CD4-positive, alpha-beta T cell (primary cell): ENCODE measurements around the gene AGRN. TPM values are rescaled to one million over a fixed set of nuclear protein-coding genes. Genes with fewer than 3 reads are reported as not detected.

Experiments used
- ATAC-seq: fragments of 200-7000 bp; cut with Tn5 transposase; one replicate; pipeline ENCODE4 v1.10.0; 2022; ENCODE audit warnings: mild to moderate bottlenecking; ENCODE audit not compliant: poor library complexity
- CTCF ChIA-PET: fragments of 350-600 bp; sonication (Branson Sonifier 250); formaldehyde crosslinking; loops from one replicate; lab custom pipeline; 2021; ENCODE audit warnings: antibody characterized with exemption, inconsistent platforms; lab: Charles Lee
- POLR2A ChIA-PET: fragments of 350-600 bp; sonication (Branson Sonifier 250); formaldehyde crosslinking; loops from one replicate; lab custom pipeline; 2021; ENCODE audit warnings: antibody characterized with exemption, inconsistent platforms; lab: Charles Lee
- DNase-seq, 14 experiments: peaks; one replicate each; pipeline ENCODE4 v3.0.0-alpha.2; 2013 to 2020; ENCODE audit warnings: mixed read lengths in 2 of 14
- H3K27ac ChIP-seq, 2 donors: one replicate each; pipeline versions ENCODE4 v1.5.1 to v1.7.0; 2013; ENCODE audit warnings: low read length in 2 of 2, low read depth in 1 of 2, mild to moderate bottlenecking in 1 of 2
- H3K27me3 ChIP-seq, 2 experiments: 1 replicate in 1 of 2; 2 replicates in 1 of 2; pipeline versions ENCODE4 v1.6.1 to v1.7.0; 2013; ENCODE audit warnings: low read length in 2 of 2, control low read depth in 1 of 2, mild to moderate bottlenecking in 1 of 2, moderate library complexity in 1 of 2; ENCODE audit not compliant: insufficient read depth in 2 of 2, control insufficient read depth in 1 of 2
- H3K36me3 ChIP-seq: one replicate; pipeline ENCODE4 v1.6.1; 2013; ENCODE audit warnings: low read length, control low read depth; ENCODE audit not compliant: insufficient read depth
- H3K4me1 ChIP-seq: one replicate; pipeline ENCODE4 v1.6.1; 2013; ENCODE audit warnings: low read length, control low read depth; ENCODE audit not compliant: insufficient read depth
- H3K4me3 ChIP-seq: one replicate; pipeline ENCODE4 v1.5.1; 2013; ENCODE audit warnings: mild to moderate bottlenecking, low read length, moderate library complexity
- H3K9me3 ChIP-seq, 2 experiments: 1 replicate in 1 of 2; 2 replicates in 1 of 2; pipeline versions ENCODE4 v1.6.1 to v1.7.0; 2013; ENCODE audit warnings: low read length in 2 of 2, mild to moderate bottlenecking in 2 of 2, control low read depth in 1 of 2, moderate library complexity in 1 of 2; ENCODE audit not compliant: control insufficient read depth in 1 of 2, insufficient read depth in 1 of 2
- H3K27ac Mint-ChIP-seq: one replicate; pipeline ENCODE4 v1.8.0; 2020; ENCODE audit warnings: mixed read lengths
- H3K27me3 Mint-ChIP-seq: one replicate; pipeline ENCODE4 v1.8.0; 2021; ENCODE audit warnings: mixed read lengths
- H3K36me3 Mint-ChIP-seq: one replicate; pipeline ENCODE4 v1.8.0; 2021; ENCODE audit warnings: low read depth, mixed read lengths
- H3K4me1 Mint-ChIP-seq: one replicate; pipeline ENCODE4 v1.8.0; 2021; ENCODE audit warnings: low read depth, mixed read lengths
- H3K4me3 Mint-ChIP-seq: one replicate; pipeline ENCODE4 v1.8.0; 2020; ENCODE audit warnings: mild to moderate bottlenecking, mixed read lengths
- H3K9me3 Mint-ChIP-seq: one replicate; pipeline ENCODE4 v1.8.0; 2020; ENCODE audit warnings: mixed read lengths
- intact Hi-C, 2 experiments: fragments of 100-400 bp; cut with DNase I in 1 of 2; cut with micrococcal nuclease in 1 of 2; formaldehyde crosslinking; loops; one replicate each; pipeline versions ENCODE4 v1.15.1 to v1.9.0; 2023 to 2025; cut with DNase I, micrococcal nuclease
- total RNA-seq, 174 experiments: library from RNA in 2 of 174; stranded (reverse) in 2 of 174; gene quantifications; one replicate each; pipeline ENCODE4 v1.2.3 and lab custom pipeline; 2021 to 2026
- TF ChIP-seq, protein P1 (sequence below): fragments of 200-600 bp; IDR thresholded peaks from one replicate; pipeline ENCODE4 v1.8.0; 2022; ENCODE audit warnings: antibody characterized with exemption, mild to moderate bottlenecking

AGRN gene
- total RNA-seq, 2 experiments from 2014 or later: 1.5 to 2.0 TPM

DNA sequence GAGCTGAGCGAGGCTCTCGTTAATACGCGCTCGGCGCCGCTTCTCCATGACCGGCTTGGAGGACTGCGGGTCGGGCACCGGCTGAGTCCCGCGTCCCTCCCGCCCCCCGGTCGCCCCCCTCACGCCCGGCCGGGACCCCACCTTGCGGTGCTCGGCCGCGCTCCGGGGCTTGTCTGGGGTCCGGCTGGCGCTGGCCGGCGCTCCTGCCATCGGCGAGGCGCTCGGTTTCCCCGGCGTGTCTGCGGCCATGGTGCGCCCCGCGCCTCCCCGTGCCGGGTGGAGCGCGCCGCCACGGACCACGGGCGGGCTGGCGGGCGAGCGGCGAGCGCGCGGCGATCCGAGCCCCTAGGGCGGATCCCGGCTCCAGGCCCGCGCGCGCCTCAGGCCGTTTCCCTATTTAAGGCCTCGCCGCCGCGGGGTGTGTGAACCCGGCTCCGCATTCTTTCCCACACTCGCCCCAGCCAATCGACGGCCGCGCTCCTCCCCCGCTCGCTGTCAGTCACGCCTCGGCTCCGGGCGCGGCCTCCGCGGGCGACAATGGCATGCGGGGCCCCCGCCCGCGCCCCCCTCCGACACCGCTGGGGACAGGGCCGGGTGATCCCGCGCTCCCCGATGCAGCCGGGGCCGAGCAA, 20.1 kb upstream of the AGRN start, which contains the start of gene HES4:
Gene HES4 (minus strand): TSS at position 373 of the 632 bp plus-strand sequence. CDS start 124 bp downstream, at position 249.
- peaks cover 50% of the 10 kb centered on the region for H3K4me1 ChIP-seq
- intact Hi-C loops: no loop called here
- peak within 1 kb of the TSS; percentile 47 for H3K4me3 ChIP-seq
- CTCF ChIA-PET: interaction anchor here (1.1 kb wide), 1 partner anchor 19 kb away, joined by 3 read pairs; no protein-coding TSS in a partner anchor
- POLR2A ChIA-PET: interaction anchor here (1.8 kb wide), 1 partner anchor 14 kb away, joined by 6 read pairs; the partner anchor contains the start of gene ISG15
- peak within 1 kb of the TSS; percentile 94 for H3K27ac Mint-ChIP-seq
- peak within 1 kb of the TSS; percentile 87 for H3K4me3 Mint-ChIP-seq
- DNase-seq (peak in 12 of 14 experiments; percentile 35 to 84 (median 61)), ATAC-seq (peak; percentile 60)
- H3K27me3 ChIP-seq: peaks cover 54 to 64% of the 10 kb centered on the region in 2 experiments
- peaks cover 4% of the 10 kb centered on the region for H3K36me3 Mint-ChIP-seq
- TF ChIP-seq, protein P1, sequence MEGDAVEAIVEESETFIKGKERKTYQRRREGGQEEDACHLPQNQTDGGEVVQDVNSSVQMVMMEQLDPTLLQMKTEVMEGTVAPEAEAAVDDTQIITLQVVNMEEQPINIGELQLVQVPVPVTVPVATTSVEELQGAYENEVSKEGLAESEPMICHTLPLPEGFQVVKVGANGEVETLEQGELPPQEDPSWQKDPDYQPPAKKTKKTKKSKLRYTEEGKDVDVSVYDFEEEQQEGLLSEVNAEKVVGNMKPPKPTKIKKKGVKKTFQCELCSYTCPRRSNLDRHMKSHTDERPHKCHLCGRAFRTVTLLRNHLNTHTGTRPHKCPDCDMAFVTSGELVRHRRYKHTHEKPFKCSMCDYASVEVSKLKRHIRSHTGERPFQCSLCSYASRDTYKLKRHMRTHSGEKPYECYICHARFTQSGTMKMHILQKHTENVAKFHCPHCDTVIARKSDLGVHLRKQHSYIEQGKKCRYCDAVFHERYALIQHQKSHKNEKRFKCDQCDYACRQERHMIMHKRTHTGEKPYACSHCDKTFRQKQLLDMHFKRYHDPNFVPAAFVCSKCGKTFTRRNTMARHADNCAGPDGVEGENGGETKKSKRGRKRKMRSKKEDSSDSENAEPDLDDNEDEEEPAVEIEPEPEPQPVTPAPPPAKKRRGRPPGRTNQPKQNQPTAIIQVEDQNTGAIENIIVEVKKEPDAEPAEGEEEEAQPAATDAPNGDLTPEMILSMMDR: no peak
- H3K4me1 Mint-ChIP-seq: peaks cover 23% of the 10 kb centered on the region
- no peaks in the 10 kb centered on the region for H3K36me3 ChIP-seq
- H3K27me3 Mint-ChIP-seq: peaks cover 54% of the 10 kb centered on the region
- no peak within 1 kb of the TSS for H3K27ac ChIP-seq
- no peaks in the 10 kb centered on the region for H3K9me3 Mint-ChIP-seq
- H3K9me3 ChIP-seq: peaks cover 0 to 16% of the 10 kb centered on the region in 2 experiments

DNA sequence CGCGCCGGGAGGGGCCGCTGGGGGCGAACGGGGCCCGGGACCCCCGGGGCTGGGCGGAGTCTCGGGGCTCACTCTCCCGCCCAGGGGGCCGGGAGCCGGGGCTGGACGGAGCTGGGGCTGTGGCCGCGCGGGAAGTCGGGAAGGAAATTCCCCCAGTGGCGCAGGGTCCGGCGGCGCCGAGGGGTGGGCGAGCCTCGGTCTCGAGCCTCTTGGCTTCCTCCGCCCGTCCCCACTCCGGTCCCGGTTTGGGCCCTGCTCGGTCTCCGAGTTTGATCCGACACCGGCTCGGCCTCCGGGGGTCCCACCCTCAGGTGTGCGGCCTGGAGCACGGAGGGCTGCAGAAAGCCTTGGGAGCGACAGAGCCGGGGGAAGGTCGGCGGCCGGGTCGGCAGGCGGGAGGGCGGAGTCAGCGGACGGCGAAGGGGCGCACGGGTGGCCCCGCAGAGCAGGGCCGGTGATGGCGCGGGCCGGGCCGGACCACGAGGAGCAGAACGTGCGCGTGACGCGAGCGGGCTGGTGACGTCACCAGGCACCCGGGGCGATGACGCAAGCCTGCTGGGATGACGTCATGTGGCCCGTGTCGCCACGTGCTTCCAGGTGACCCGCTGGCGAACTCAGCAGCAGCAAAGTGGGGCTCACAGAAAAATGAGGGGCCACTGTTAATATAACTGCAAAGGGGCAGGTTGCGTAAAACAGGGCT, 19.4 kb upstream of the AGRN start:
- peaks cover 54% of the 10 kb centered on the region for H3K27me3 Mint-ChIP-seq
- H3K9me3 Mint-ChIP-seq: no peaks in the 10 kb centered on the region
- H3K4me3 Mint-ChIP-seq: peak overlapping the region; percentile 87
- H3K27ac ChIP-seq: no peak overlapping the region
- intact Hi-C loops: no loop called here
- TF ChIP-seq, protein P1: no peak
- H3K27ac Mint-ChIP-seq: peak overlapping the region; percentile 94
- no peaks in the 10 kb centered on the region for H3K36me3 ChIP-seq
- peaks cover 4% of the 10 kb centered on the region for H3K36me3 Mint-ChIP-seq
- peak; percentile 34 for ATAC-seq
- POLR2A ChIA-PET: interaction anchor here (1.0 to 2.2 kb wide), 3 partner anchors 13 to 18 kb away, joined by 4 to 11 read pairs (median 6); partner anchors contain the start of gene ISG15
- peaks cover 57% of the 10 kb centered on the region for H3K4me1 ChIP-seq
- H3K27me3 ChIP-seq: peaks cover 61 to 71% of the 10 kb centered on the region in 2 experiments
- peaks cover 22% of the 10 kb centered on the region for H3K4me1 Mint-ChIP-seq
- peak overlapping the region; percentile 47 for H3K4me3 ChIP-seq
- CTCF ChIA-PET: interaction anchor here (1.6 to 2.2 kb wide), 3 partner anchors 12 to 19 kb away, joined by 6 to 14 read pairs (median 13); partner anchors contain the start of gene ISG15
- DNase-seq: peak in 12 of 14 experiments; percentile 37 to 91 (median 69)
- peaks cover 0 to 16% of the 10 kb centered on the region in 2 experiments for H3K9me3 ChIP-seq

DNA sequence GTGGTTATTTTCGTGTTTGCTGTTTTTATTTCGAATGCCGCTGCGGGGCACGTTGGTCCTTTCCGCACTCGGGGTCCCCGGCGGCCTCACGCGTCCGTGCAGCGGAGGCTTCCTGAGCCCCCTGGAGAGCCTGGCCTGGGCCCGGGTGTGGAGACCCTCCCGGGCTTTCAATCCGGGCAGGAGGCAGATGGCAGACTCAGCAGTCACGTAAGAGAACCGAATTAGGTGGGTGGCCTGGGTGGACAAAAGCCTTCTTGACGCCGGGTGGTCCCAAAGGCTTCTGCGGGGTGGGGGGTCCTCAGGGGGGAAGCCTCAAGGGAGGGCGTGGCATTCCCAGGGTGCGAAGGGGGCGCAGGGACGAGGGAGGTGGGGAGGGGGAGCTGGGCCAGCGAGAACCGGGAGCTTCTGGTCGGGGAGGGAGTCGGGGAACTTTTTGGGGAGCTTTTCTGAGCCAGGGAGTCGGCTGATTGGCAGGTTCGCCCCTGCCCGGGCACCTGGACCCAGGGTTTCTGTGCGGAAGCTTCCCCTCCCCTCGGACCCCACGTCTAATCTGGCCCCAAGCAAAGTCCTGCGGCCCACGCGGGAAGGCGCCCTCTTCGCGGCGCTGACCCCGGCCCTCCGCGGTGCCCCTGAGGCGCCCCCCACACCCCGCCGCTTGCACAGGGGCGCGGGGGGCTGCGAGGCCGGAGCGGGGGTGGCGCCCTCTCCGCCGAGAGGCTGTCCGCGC, 18.7 kb upstream of the AGRN start:
- Mint-ChIP-seq H3K36me3 (peaks cover 4% of the 10 kb centered on the region), H3K27me3 (peaks cover 54% of the 10 kb centered on the region), H3K27ac (peak overlapping the region; percentile 94), H3K9me3 (no peaks in the 10 kb centered on the region), H3K4me1 (peaks cover 17% of the 10 kb centered on the region), H3K4me3 (peak overlapping the region; percentile 87)
- ChIA-PET POLR2A (interaction anchor here (1.0 to 2.2 kb wide), 3 partner anchors 12 to 31 kb away, joined by 3 to 11 read pairs (median 4); partner anchors contain the start of gene ISG15), CTCF (interaction anchor here (0.8 to 2.2 kb wide), 4 partner anchors 12 to 71 kb away, joined by 3 to 14 read pairs (median 10); partner anchors contain the start of gene ISG15)
- Histone ChIP-seq H3K4me1 (peaks cover 50% of the 10 kb centered on the region), H3K9me3 (peaks cover 0 to 16% of the 10 kb centered on the region in 2 experiments), H3K27me3 (peaks cover 65 to 77% of the 10 kb centered on the region in 2 experiments), H3K4me3 (peak overlapping the region; percentile 37), H3K27ac (no peak overlapping the region), H3K36me3 (no peaks in the 10 kb centered on the region)
- DNase-seq: peak in 1 of 14 experiments; percentile 51
- TF ChIP-seq, protein P1: no peak
- ATAC-seq: no peak
- intact Hi-C loops: no loop called here
